Activated naive CD8-positive, alpha-beta T cell treated with anti-CD3 and anti-CD28 coated beads for 36 hours (primary cell): ENCODE measurements around the gene FRMPD2. TPM values are rescaled to one million over a fixed set of nuclear protein-coding genes. Genes with fewer than 3 reads are reported as not detected.
"Not testable (repeated sequence)": the region's sequence is repeated elsewhere in the genome, so short reads cannot be mapped to it uniquely, and the experiment has no call there.

Experiments used
- DNase-seq: peaks from one replicate; pipeline ENCODE4 v3.0.0; 2021
- H3K27ac Mint-ChIP-seq: one replicate; pipeline ENCODE4 v1.8.0; 2022; ENCODE audit warnings: mild to moderate bottlenecking, moderate library complexity, mixed read lengths
- H3K27me3 Mint-ChIP-seq: one replicate; pipeline ENCODE4 v1.8.0; 2022; ENCODE audit warnings: mild to moderate bottlenecking, mixed read lengths
- H3K36me3 Mint-ChIP-seq: one replicate; pipeline ENCODE4 v1.8.0; 2021; ENCODE audit warnings: mild to moderate bottlenecking, mixed read lengths
- H3K4me1 Mint-ChIP-seq: one replicate; pipeline ENCODE4 v1.8.0; 2021; ENCODE audit warnings: mixed read lengths
- H3K4me3 Mint-ChIP-seq: one replicate; pipeline ENCODE4 v1.8.0; 2022; ENCODE audit warnings: mild to moderate bottlenecking, moderate library complexity, mixed read lengths
- H3K9me3 Mint-ChIP-seq: one replicate; pipeline ENCODE4 v1.8.0; 2022; ENCODE audit warnings: mixed read lengths
- total RNA-seq, 2 experiments: library from RNA; stranded (reverse); gene quantifications; one replicate each; pipeline ENCODE4 v1.2.3, GENCODE V29; 2021

Gene FRMPD2
- total RNA-seq, 2 experiments from 2014 or later: not detected

- no peaks in the 10 kb centered on the region for H3K4me1 Mint-ChIP-seq
- H3K36me3 Mint-ChIP-seq: no peaks in the 10 kb centered on the region
- no peaks in the 10 kb centered on the region for H3K27me3 Mint-ChIP-seq
- H3K27ac Mint-ChIP-seq: no peak overlapping the region
- H3K9me3 Mint-ChIP-seq: no peaks in the 10 kb centered on the region
- DNase-seq: no peak
- no peak overlapping the region for H3K4me3 Mint-ChIP-seq
Measured at GRCh38 chr10:48236199-48236621, 38.3 kb downstream of the FRMPD2 start.

GRCh38 chr10:48235501-48235900 lies 39.0 kb downstream of the FRMPD2 start:
- no peaks in the 10 kb centered on the region for H3K9me3 Mint-ChIP-seq
- no peak overlapping the region for H3K27ac Mint-ChIP-seq

GRCh38 chr10:48234787-48235186 lies 39.7 kb downstream of the FRMPD2 start:
- H3K27me3 Mint-ChIP-seq: no peaks in the 10 kb centered on the region
- H3K36me3 Mint-ChIP-seq: no peaks in the 10 kb centered on the region
- no peak overlapping the region for H3K27ac Mint-ChIP-seq
- H3K9me3 Mint-ChIP-seq: no peaks in the 10 kb centered on the region
- H3K4me1 Mint-ChIP-seq: no peaks in the 10 kb centered on the region
- no peak overlapping the region for H3K4me3 Mint-ChIP-seq
- no peak for DNase-seq

More at GRCh38 chr10:48235501-48235900, 39.0 kb downstream of the FRMPD2 start:
- no peak for DNase-seq
- H3K36me3 Mint-ChIP-seq: no peaks in the 10 kb centered on the region
- H3K4me1 Mint-ChIP-seq: no peaks in the 10 kb centered on the region
- no peaks in the 10 kb centered on the region for H3K27me3 Mint-ChIP-seq
- H3K4me3 Mint-ChIP-seq: no peak overlapping the region

GRCh38 chr10:48234295-48234694 lies 40.2 kb downstream of the FRMPD2 start:
- no peak overlapping the region for H3K27ac Mint-ChIP-seq
- no peaks in the 10 kb centered on the region for H3K27me3 Mint-ChIP-seq
- H3K4me3 Mint-ChIP-seq: no peak overlapping the region
- no peaks in the 10 kb centered on the region for H3K36me3 Mint-ChIP-seq
- H3K4me1 Mint-ChIP-seq: no peaks in the 10 kb centered on the region
- no peaks in the 10 kb centered on the region for H3K9me3 Mint-ChIP-seq
- no peak for DNase-seq

- Mint-ChIP-seq H3K4me3 (no peak overlapping the region), H3K27me3 (no peaks in the 10 kb centered on the region), H3K9me3 (no peaks in the 10 kb centered on the region), H3K36me3 (no peaks in the 10 kb centered on the region), H3K4me1 (no peaks in the 10 kb centered on the region), H3K27ac (no peak overlapping the region)
- DNase-seq: no peak
Measured at GRCh38 chr10:48233559-48234005, 40.9 kb downstream of the FRMPD2 start.

- Mint-ChIP-seq H3K9me3 (no peaks in the 10 kb centered on the region), H3K27ac (no peak overlapping the region), H3K36me3 (no peaks in the 10 kb centered on the region), H3K4me3 (no peak overlapping the region), H3K4me1 (no peaks in the 10 kb centered on the region), H3K27me3 (peaks cover 3% of the 10 kb centered on the region)
- no peak for DNase-seq
Measured at GRCh38 chr10:48232717-48233447, 41.6 kb downstream of the FRMPD2 start.

GRCh38 chr10:48231699-48232315 lies 42.7 kb downstream of the FRMPD2 start:
- Mint-ChIP-seq H3K27me3 (peaks cover 7% of the 10 kb centered on the region), H3K9me3 (no peaks in the 10 kb centered on the region), H3K4me1 (no peaks in the 10 kb centered on the region), H3K27ac (no peak overlapping the region), H3K4me3 (no peak overlapping the region), H3K36me3 (no peaks in the 10 kb centered on the region)
- DNase-seq: no peak

- Mint-ChIP-seq H3K9me3 (no peaks in the 10 kb centered on the region), H3K36me3 (no peaks in the 10 kb centered on the region), H3K27ac (no peak overlapping the region), H3K4me1 (no peaks in the 10 kb centered on the region), H3K4me3 (no peak overlapping the region), H3K27me3 (peaks cover 7% of the 10 kb centered on the region)
- no peak for DNase-seq
Measured at GRCh38 chr10:48231178-48231577, 43.3 kb downstream of the FRMPD2 start.

- H3K4me3 Mint-ChIP-seq: no peak overlapping the region
- H3K36me3 Mint-ChIP-seq: no peaks in the 10 kb centered on the region
- DNase-seq: no peak
- H3K9me3 Mint-ChIP-seq: no peaks in the 10 kb centered on the region
- H3K27me3 Mint-ChIP-seq: peaks cover 11% of the 10 kb centered on the region
- peaks cover 4% of the 10 kb centered on the region for H3K4me1 Mint-ChIP-seq
- H3K27ac Mint-ChIP-seq: no peak overlapping the region
Measured at GRCh38 chr10:48227213-48227612, 47.3 kb downstream of the FRMPD2 start.

- no peaks in the 10 kb centered on the region for H3K9me3 Mint-ChIP-seq
- no peak overlapping the region for H3K27ac Mint-ChIP-seq
- peaks cover 21% of the 10 kb centered on the region for H3K27me3 Mint-ChIP-seq
- H3K36me3 Mint-ChIP-seq: no peaks in the 10 kb centered on the region
- DNase-seq: no peak
- no peak overlapping the region for H3K4me3 Mint-ChIP-seq
- peaks cover 4% of the 10 kb centered on the region for H3K4me1 Mint-ChIP-seq
Measured at GRCh38 chr10:48224979-48225560, 49.4 kb downstream of the FRMPD2 start.

- no peak overlapping the region for H3K4me3 Mint-ChIP-seq
- peaks cover 4% of the 10 kb centered on the region for H3K4me1 Mint-ChIP-seq
- no peaks in the 10 kb centered on the region for H3K9me3 Mint-ChIP-seq
- H3K27ac Mint-ChIP-seq: no peak overlapping the region
- DNase-seq: no peak
- H3K27me3 Mint-ChIP-seq: peaks cover 25% of the 10 kb centered on the region
- H3K36me3 Mint-ChIP-seq: no peaks in the 10 kb centered on the region
Measured at GRCh38 chr10:48224296-48224695, 50.2 kb downstream of the FRMPD2 start.

- H3K4me1 Mint-ChIP-seq: peaks cover 4% of the 10 kb centered on the region
- no peak overlapping the region for H3K27ac Mint-ChIP-seq
- H3K36me3 Mint-ChIP-seq: no peaks in the 10 kb centered on the region
- peaks cover 18% of the 10 kb centered on the region for H3K27me3 Mint-ChIP-seq
- no peak for DNase-seq
- no peaks in the 10 kb centered on the region for H3K9me3 Mint-ChIP-seq
- no peak overlapping the region for H3K4me3 Mint-ChIP-seq
Measured at GRCh38 chr10:48221814-48222213, 52.7 kb downstream of the FRMPD2 start.

- H3K4me3 Mint-ChIP-seq, H3K9me3 Mint-ChIP-seq, H3K4me1 Mint-ChIP-seq, DNase-seq, H3K27ac Mint-ChIP-seq, H3K36me3 Mint-ChIP-seq: not testable (repeated sequence)
- H3K27me3 Mint-ChIP-seq: peaks cover 18% of the 10 kb centered on the region
Measured at GRCh38 chr10:48221031-48221430, 53.5 kb downstream of the FRMPD2 start.

- no peaks in the 10 kb centered on the region for H3K36me3 Mint-ChIP-seq
- no peak overlapping the region for H3K4me3 Mint-ChIP-seq
- H3K4me1 Mint-ChIP-seq: no peaks in the 10 kb centered on the region
- peaks cover 18% of the 10 kb centered on the region for H3K27me3 Mint-ChIP-seq
- no peak for DNase-seq
- no peak overlapping the region for H3K27ac Mint-ChIP-seq
- H3K9me3 Mint-ChIP-seq: peaks cover 2% of the 10 kb centered on the region
Measured at GRCh38 chr10:48219194-48219593, 55.3 kb downstream of the FRMPD2 start.

GRCh38 chr10:48216744-48217143 lies 57.8 kb downstream of the FRMPD2 start:
- H3K27ac Mint-ChIP-seq: no peak overlapping the region
- no peaks in the 10 kb centered on the region for H3K36me3 Mint-ChIP-seq
- no peak for DNase-seq
- peaks cover 13% of the 10 kb centered on the region for H3K27me3 Mint-ChIP-seq
- peaks cover 2% of the 10 kb centered on the region for H3K9me3 Mint-ChIP-seq
- H3K4me1 Mint-ChIP-seq: no peaks in the 10 kb centered on the region
- H3K4me3 Mint-ChIP-seq: no peak overlapping the region

- Mint-ChIP-seq H3K9me3 (peaks cover 2% of the 10 kb centered on the region), H3K27me3 (peaks cover 13% of the 10 kb centered on the region), H3K36me3 (no peaks in the 10 kb centered on the region), H3K27ac (no peak overlapping the region), H3K4me1 (no peaks in the 10 kb centered on the region), H3K4me3 (no peak overlapping the region)
- no peak for DNase-seq
Measured at GRCh38 chr10:48216204-48216505, 58.3 kb downstream of the FRMPD2 start.
